HG03097 (cell line): ENCODE results near the gene ACTN2.
"Not testable (repeated sequence)": the region's sequence is repeated elsewhere in the genome, so short reads cannot be mapped to it uniquely, and the experiment has no call there.

ENCODE experiments used
- ATAC-seq: cut with Tn5 transposase; IDR thresholded peaks from one replicate; pipeline ENCODE4 v1.9.1; 2021; ENCODE audit not compliant: unreplicated experiment, low FRiP score

Gene ACTN2

DNA sequence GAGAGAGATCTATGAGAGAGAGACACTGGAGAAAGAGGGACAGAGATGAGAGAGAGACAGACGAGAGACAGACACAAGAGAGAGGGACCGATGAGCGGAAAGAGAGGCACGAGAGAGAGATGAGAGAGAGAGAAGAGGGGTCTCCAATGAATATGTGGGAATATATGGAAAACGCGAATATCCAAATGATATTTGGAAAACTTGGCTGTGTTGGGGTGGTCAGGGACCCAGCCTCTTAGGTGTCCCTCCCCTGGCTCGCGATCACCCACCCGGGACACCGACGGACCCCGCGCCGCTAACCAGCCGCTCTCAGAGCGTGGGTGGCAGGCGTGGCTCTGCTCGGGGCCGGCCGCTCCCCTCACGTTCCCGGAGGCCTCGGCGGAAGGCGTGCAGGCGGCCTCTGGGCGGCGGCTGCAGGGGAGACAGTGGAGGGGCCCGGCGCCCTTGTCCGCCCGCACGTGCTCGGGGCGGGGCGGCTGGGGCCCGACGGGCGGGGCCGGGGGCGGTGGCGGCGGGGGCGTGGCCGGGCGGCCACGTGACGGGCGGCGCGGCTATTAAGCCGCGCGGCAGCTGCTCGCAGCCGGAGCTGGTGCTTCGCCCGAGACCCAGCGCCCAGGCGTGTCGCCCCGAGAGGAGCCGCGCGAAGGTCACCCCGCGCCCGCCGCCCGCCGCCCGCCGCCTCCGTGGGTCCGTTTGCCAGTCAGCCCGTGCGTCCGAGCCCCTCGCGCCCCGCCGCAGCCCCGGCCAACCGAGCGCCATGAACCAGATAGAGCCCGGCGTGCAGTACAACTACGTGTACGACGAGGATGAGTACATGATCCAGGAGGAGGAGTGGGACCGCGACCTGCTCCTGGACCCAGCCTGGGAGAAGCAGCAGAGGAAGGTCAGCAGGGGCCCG, at the start of gene ACTN2:
ACTN2 (plus strand) TSS at position 583 of the 898 bp plus-strand sequence; CDS start at position 758, 175 bp downstream.
- ATAC-seq: peak; percentile 75

DNA sequence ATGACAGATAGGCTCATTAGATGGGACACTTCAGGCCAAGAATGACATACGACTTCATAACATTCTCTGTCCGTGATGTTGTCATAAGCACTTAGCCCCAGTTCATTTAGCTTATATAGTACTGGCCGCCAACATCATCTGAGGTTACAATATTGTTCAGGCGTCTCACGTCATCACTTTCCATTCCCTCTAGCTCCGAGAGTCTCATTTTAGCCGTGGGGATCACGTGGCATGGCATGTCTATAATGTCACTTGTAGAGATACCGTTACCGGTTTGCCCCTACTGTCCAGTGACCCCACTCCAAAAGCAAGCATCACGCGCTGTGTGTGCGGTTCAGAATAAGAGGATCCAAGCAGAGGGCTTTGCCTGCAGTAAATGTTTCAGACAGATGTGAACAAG, 47.4 kb upstream of the ACTN2 start:
- no peak for ATAC-seq

DNA sequence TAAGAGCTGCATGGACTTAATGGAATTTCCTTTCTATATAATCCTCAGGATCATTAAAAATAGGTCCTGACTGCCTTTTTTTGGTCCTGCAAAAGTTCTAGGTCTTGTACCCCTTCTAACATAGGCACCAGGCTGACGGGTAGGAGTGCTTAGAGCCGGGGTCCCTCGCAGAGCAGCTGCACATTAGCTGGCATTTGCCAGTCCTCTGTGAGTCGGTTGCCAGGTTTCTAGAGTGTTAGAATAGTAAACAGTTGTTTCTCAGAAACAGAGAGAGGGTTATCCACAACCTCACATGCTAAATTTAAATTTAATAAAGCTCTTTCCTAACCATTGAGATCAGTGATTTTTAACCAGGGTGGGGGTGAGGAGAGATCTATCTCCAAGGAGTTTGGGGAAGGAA, 46.6 kb upstream of the ACTN2 start:
- ATAC-seq: no peak

DNA sequence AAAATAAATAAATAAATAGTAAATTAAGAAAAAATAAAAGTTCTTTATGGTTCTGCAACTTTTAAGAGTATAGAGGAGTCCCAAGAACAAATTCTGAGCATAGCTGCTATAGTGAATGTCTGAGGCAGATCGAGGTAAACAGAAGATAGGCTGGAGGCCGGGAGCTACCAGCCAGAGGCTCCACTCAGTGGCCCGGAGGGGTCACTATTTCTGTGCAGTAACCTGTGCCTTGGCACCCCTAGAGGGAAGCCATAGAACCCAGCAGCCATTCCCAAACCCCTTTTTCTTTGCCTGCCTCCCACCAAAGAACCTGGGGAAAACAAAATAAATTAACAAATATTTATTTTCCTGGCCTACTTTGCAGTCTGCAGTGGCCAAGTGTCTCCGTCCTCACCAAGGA, 43.5 kb upstream of the ACTN2 start:
- no peak for ATAC-seq

DNA sequence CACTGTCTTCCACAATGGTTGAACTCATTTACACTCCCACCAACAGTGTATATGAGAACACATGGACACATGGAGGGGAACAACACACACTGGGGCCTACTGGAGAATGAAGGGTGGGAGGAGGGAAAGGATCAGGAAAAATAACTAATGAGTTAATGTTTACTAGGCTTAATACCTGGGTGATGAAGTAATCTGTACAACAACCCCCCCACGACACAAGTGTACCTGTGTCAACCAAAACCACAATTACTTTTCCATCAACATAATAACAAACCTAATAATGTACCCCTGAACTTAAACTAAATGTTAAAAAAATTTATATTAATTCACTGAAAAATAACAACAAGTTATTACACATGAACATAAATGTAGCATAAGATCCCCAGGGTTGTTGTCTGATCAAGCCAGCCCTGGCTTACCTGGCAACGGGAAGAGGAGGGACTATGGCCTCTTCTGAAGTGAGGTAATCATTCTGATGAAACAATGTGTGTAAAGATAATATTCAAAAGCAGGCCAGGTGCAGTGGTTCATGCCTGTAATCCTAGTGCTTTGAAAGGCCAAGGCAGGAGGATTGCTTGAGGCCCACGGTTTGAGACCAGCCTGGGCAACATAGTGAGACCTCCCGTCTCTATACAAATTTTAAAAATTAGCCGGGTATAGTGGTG, 41.2 kb upstream of the ACTN2 start:
- no peak for ATAC-seq

DNA sequence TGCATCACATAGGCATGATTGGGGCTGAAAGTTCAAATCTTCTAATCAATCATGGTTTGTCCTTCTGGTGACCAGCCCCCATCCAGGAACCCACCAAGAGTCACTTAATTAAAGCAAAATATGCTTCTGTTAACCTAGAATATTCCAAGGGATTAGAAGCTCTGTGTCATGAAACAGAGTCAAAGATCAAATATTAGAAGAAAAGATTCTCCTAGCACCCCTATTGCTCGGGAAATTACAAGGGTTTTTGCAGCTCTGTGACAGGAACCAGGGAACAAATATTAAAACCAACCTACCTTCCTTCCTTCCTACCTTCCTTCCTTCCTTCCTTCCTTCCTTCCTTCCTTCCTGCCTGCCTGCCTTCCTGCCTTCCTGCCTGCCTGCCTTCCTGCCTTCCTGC, 31.8 kb upstream of the ACTN2 start:
- no peak for ATAC-seq

DNA sequence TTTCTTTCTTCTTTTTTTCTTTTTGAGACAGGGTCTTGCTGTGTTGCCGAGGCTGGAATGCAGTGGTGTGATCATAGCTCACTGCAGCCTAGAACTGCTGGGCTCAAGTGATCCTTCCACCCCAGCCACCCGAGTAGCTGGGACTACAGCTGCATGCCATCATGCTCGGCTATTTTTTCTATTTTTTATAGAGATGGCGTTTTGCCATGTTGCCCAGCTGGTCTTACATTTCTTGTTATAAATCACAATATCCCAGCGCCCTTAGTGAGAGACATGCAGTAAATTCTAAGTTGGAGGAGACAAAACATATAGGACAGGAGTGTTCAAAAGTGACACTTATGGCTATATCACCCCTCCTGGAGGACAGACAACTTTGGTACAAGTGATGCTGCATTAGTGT, 31.3 kb upstream of the ACTN2 start:
- no peak for ATAC-seq

DNA sequence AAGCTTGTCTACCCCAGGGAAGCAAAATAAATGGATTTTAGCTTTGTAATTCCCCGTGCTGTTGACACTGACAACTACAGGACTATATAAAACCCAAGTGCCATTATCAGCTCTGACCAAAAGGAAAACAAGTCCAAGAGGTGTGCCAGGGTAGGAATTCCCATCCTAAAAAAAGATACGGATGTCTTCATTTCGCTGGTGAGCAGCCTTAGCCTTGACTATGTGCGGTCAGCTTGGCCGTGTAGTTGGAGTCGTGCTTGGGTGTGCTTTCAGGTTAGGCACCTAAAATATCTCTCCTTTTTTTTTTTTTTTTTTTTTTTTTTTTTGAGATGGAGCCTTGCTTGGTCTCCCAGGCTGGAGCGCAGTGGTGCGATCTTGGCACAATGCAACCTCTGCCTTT, 28.9 kb upstream of the ACTN2 start:
- no peak for ATAC-seq

DNA sequence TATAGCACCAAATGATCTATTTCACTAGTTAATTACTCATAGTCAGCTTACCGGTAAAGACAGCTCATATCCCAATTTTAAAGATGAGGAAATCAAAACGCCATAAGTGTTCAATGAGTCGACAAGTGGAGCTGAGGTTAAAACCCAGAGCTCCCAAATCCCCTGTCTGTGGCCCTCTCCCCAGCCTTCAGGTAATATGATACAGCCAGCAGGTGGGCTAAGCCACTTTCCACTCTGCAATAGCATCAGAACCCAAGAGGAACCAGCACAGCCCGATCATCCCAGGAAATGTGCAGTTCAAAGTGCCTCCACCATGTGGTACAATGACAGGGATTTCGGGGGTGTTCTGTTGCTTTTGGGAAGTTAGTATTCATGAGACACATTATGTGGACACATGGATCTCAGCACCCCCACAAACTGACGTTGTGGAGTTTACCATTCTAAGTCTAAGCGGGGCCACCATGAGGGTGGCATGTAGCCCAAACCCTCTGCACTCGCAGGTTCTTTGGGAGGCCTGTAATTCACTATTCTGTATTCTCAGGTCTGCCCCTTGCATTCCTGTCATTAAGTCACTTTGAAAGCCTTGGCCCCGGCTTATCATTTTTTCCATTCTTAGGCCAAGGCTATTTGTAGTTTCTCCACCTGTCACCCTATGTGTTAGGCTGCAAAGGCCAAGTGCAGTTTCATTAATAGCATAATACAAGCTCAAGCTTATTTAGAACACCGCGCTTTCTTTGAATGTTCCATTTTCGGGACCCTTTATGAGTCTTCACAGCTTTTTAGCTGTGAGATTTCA, 26.3 kb upstream of the ACTN2 start:
- ATAC-seq: no peak

DNA sequence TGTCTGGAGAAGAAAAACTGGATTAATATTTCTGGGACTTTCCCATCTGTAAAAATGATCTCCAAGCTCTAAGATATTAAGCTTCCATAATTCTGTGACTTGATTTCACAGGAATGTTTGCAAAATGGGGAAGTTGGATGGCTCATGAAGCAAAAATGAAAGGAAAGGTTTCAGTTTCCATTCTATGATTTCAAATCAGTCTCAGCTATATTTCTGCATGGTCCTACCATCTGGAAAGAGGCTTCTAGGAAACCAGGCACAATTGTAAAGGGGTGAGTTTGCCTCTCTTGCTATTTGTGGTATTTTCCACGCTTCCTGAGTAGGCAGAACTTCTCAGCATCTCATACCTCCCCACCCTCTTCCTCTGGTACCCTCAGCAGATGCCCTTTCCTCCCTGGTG, 22.4 kb upstream of the ACTN2 start:
- ATAC-seq: no peak

DNA sequence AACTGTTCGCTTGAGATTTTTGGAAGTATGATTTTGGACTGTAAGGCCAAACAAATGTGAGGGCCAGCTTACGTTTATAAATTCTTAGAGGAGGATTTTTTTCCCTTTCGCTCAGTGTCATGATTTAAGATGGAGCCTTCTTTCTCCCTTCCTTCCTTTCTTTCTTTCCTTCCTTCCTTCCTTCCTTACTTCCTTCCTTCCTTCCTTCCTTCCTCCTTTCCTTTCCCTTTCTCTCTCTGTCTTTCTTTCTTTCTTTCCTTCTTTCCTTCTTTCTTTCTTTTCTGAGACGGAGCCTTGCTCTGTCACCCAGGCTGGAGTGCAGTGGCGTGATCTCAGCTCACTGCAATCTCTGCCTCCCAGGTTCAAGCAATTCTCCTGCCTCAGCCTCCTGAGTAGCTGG, 17.4 kb upstream of the ACTN2 start:
- ATAC-seq: not testable (repeated sequence)

DNA sequence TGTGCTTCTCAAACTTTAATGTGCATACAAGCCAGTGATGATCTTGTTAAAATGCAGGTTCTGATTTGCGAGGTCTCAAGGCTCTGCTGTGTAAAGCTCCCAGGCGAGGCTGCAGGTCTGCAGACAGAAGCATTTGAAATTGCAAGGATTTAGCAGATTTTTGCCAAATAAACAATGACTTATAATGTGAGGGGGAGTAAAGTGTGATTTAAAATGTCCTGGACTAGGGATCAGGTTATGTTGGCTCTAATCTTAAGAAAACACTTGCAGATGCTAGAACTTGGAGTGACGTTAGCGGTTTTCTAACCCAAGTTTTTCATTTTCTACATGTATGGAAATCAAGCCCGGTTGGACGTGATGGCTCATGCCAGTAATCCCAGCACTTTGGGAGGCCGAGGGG, 16.2 kb upstream of the ACTN2 start:
- no peak for ATAC-seq

DNA sequence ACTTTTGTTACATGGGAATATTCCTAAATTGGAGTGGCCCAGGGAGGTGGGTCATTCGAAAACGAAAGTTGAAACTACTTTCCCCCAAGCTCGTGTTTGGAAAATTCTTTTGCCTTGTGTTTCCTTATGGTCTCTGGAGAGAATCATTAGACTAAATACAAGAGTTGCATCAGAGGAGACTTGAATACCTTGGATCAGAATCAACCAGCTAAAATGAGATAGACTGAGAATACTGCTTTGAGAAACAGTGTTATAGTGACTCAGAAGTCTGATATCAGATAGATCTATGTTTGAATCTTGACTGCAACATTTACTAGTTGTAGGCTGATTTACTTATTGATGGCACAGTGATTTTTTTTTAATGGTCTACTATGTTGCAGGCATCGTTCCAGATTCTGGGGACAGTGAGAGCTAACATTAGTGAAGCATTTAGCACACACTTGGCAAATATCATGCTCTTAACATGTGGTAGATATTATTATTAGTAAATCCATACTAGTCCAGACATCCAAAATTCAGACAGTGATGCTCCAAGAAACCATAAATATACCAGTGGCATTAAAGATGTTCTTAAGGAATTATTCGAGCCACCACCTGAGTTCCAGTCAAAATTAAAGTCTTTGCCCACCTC, 12.9 kb upstream of the ACTN2 start:
- ATAC-seq: no peak

DNA sequence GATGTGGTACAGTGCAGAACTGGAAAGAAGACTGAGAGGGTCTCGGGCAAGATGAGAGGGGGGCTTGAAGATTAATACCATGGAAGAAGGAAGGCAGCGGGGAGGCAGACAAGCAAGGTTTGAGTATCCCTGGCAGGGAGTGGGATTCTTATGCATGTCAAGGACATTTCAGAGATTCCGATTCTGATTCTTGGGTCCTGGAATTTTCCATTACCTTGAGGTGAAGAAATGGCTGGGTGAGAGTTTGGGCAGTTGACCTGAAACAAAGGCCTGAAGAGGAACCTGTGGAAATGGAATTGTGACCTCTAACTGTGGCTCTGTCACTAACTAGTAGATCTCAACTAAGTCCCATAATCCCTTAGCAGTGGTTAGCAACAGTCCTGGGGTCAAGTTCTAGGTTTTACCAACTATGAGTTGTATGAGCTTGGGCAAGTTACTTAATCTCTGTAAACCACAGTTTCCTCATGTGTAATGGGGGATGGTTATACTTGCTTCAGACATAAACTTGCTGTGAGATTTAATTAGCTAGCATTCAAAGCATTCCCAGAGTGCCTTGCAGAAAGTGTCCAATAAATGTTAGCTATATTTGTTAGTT, 8.6 kb upstream of the ACTN2 start:
- ATAC-seq: no peak

DNA sequence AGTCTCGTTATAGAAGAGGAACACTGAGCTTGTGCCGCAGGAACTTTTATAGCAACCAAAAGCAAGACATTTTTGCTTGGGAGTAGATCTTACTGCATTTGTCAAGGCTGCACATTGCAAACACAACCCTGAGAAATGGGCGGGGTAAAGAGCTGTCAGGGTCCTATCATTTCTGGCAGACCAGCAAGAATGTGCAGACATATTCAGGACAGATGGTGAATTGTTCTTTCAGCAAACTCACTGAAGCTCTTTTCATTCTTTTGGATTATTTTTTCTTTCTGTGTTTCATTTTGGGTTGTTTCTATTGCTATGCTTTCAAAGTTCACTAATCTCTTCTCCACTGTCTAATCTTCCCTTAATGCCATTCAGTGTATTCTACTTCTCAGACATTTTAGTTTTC, 5.1 kb upstream of the ACTN2 start:
- ATAC-seq: no peak

DNA sequence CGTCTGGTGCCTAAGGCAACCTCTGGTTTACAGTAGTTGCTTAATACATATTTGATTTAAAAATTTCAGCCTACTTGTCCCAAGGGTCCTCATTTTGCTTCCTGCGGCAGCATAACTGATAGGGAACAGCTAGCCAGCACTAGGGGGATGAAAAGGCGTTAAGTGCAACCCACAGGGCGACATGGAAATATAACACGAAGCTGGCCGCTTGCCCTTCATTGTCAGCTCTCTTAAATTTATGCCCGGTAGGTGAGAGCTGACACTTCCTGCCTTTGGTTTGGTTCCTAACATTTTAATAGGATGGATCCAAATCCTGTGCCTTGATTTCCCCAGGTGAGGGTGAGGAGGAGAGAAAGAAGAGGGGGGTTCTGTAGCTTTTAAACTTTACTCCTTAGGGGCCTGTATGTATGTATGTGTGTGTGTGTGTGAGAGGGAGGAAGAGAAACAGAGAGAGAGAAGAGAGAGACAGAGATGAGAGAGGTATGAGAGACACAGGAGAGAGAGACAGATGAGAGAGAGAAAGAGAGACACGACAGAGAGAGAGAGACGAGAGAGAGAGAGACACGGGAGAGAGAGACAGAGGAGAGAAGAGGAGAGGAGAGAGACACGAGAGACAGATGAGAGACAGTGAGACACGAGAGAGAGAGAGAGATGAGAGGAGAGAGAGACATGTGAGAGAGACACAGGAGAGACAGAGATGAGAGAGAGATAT, 938 bp upstream of the ACTN2 start:
- ATAC-seq: no peak

DNA sequence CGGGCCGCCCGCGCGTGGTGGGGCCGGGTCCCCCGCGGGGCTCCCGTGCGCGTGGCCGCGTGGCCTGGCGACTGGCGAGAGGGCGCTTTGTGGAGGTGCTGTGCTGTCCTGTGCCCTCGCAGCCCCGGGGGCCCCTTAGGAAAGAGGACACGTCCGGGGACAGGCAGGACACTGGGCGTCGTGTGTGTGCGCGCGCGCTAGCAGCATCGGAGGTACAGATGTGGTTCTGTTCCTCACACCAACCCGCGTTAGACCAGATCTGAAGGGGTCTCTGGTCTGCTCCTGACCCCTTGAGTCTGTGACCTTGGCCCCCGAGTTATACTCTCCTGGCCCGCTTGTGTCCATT, 489 bp downstream of the ACTN2 start:
- no peak for ATAC-seq

DNA sequence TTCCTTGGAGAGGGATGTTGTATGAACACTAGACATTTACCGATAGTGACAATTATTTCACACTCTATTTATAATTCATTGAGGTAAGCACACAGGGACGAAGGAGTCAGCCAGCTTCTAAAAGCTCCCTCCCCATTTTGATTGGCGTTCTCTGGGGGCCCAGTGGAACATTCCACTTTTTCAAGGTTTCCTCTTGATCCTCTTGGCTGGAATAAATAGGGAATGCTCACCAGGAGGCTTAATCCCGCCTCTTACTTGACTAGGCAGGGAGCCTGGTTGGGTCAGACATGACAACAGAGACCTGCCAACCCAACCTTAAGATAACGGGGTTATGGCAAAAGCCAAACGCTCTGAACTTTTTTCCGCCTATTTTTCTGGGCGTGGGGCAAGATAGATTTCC, 974 bp downstream of the ACTN2 start:
- ATAC-seq: no peak

DNA sequence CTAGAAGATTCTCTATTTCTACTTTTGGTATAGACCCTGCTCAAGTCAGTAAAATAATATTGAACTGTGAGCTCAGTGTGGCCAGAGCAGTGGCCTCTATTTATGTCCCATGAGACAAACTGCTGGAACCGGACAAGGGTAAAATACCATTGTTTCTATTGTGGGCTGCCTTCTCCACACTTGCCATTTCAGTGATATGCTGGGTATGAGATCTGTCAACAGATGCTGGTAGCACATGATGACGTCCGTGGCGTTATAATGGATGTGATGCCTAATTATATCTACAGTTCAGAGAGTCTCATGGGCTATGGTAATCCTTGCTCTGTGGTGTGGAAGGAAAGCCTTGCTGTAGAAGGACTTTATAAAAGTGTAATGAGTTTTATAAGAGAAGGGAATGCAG, 2.4 kb downstream of the ACTN2 start:
- ATAC-seq: no peak
